K562 (cell line): ENCODE results near the gene DPYSL3. TPM values are rescaled to one million over a fixed set of nuclear protein-coding genes. Genes with fewer than 3 reads are reported as not detected.

Experiments used
- ATAC-seq: fragments of 200-7000 bp; cut with Tn5 transposase; 3 replicates; pipeline ENCODE4 v1.9.1; 2020; ENCODE audit warnings: moderate library complexity
- BruUV-seq: library from RNA; stranded (reverse); fragments of 400-500 nt; replicated peaks from 2 replicates; lab custom pipeline; 2021; lab: Mats Ljungman, UMichigan
- CTCF ChIA-PET: fragments of 300-600 bp; formaldehyde crosslinking; extraction: SDS; loops from one replicate; lab custom pipeline; 2021; ENCODE audit warnings: low intra/inter-chr PET ratio; lab: Yijun Ruan, JAX
- POLR2A ChIA-PET: fragments of 300-600, 350-650 bp; sonication (Branson Sonifier 250); formaldehyde crosslinking; extraction: SDS; loops from one replicate; lab custom pipeline; 2021; ENCODE audit warnings: antibody characterized with exemption, inconsistent platforms; lab: Yijun Ruan, JAX
- DNase-seq, 4 experiments: peaks; one replicate each; pipeline versions ENCODE4 v3.0.0 to v3.0.0-alpha.2; 2011 to 2018; ENCODE audit warnings: low spot score in 3 of 4, mixed read lengths in 3 of 4; ENCODE audit errors: extremely low read depth in 1 of 4
- FAIRE-seq: peaks from 2 replicates; lab custom pipeline; 2011; peaks lifted over from hg19 to GRCh38; lab: Jason Lieb, UNC
- H2AFZ ChIP-seq: 2 replicates; pipeline ENCODE4 v1.6.0; 2011; ENCODE audit warnings: low read depth, low read length, control low read depth, inconsistent platforms
- H3K27ac ChIP-seq: fragments of 200-600 bp; 3 replicates; pipeline ENCODE4 v1.8.0; 2011; ENCODE audit warnings: low read depth, mild to moderate bottlenecking, control low read depth, inconsistent platforms, low read length, moderate library complexity, mixed read lengths; ENCODE audit errors: extremely low read depth
- H3K27me3 ChIP-seq, 2 experiments: fragments of 300-600 bp in 1 of 2; 2 replicates in 1 of 2; 3 replicates in 1 of 2; pipeline versions ENCODE4 v1.6.0 to v1.8.0; 2011; ENCODE audit warnings: inconsistent platforms in 2 of 2, low read length in 2 of 2, mild to moderate bottlenecking in 1 of 2, mixed read lengths in 1 of 2, moderate library complexity in 1 of 2; ENCODE audit not compliant: control insufficient read depth in 2 of 2, insufficient read depth in 2 of 2
- H3K36me3 ChIP-seq: fragments of 300-600 bp; 3 replicates; pipeline ENCODE4 v1.8.0; 2011; ENCODE audit warnings: mild to moderate bottlenecking, low read length, inconsistent platforms; ENCODE audit not compliant: control insufficient read depth, insufficient read depth
- H3K4me1 ChIP-seq, 2 experiments: fragments of 200-600 bp in 1 of 2; replicated peaks in 1 of 2; 2 replicates in 1 of 2; 3 replicates in 1 of 2; pipeline versions ENCODE4 v1.5.1 to v1.8.0; 2011; ENCODE audit warnings: inconsistent platforms in 2 of 2, low read length in 2 of 2, mild to moderate bottlenecking in 1 of 2, mixed read lengths in 1 of 2, moderate library complexity in 1 of 2; ENCODE audit not compliant: control insufficient read depth in 2 of 2, insufficient read depth in 2 of 2
- H3K4me2 ChIP-seq: 2 replicates; pipeline ENCODE4 v1.6.1; 2011; ENCODE audit warnings: low read length, control low read depth, inconsistent platforms, mixed read lengths; ENCODE audit not compliant: insufficient read depth
- H3K4me3 ChIP-seq: fragments of 200-600 bp; sonication (generic), shearing (Covaris generic); 2 replicates; pipeline ENCODE4 v1.5.1; 2016; ENCODE audit warnings: control low read depth, inconsistent platforms
- H3K79me2 ChIP-seq: fragments of 200-600 bp; 3 replicates; pipeline ENCODE4 v1.8.0; 2011; ENCODE audit warnings: low read length, inconsistent platforms; ENCODE audit not compliant: control insufficient read depth, insufficient read depth
- H3K9ac ChIP-seq, 2 experiments: 2 replicates each; pipeline versions ENCODE4 v1.6.0 to v1.6.1; 2011; ENCODE audit warnings: low read depth in 2 of 2, low read length in 2 of 2, control low read depth in 1 of 2, inconsistent platforms in 1 of 2, mild to moderate bottlenecking in 1 of 2, mixed read lengths in 1 of 2; ENCODE audit not compliant: insufficient read depth in 1 of 2
- H3K9me1 ChIP-seq: one replicate; pipeline ENCODE4 v1.6.0; 2011; ENCODE audit warnings: inconsistent platforms, mild to moderate bottlenecking, low read length, moderate library complexity; ENCODE audit not compliant: control insufficient read depth, insufficient read depth
- H3K9me3 ChIP-seq: replicated peaks from 2 replicates; pipeline ENCODE4 v1.5.1; 2011; ENCODE audit warnings: low read depth, low read length, inconsistent platforms; ENCODE audit not compliant: control insufficient read depth, insufficient read depth
- H4K20me1 ChIP-seq: replicated peaks from 2 replicates; pipeline ENCODE4 v1.6.1; 2011; ENCODE audit warnings: low read length, inconsistent platforms, mixed read lengths; ENCODE audit not compliant: control insufficient read depth, insufficient read depth
- BMI1 ChIP-seq: fragments of 150-350 bp; IDR thresholded peaks from 2 replicates; pipeline ENCODE4 v1.6.1; 2014; ENCODE audit warnings: low read length
- CBFA2T2 ChIP-seq: fragments of 450-650 bp; conservative IDR thresholded peaks from 2 replicates; pipeline ENCODE4 v1.6.1; 2017; ENCODE audit warnings: mild to moderate bottlenecking
- FIP1L1 ChIP-seq: fragments of 200-400 bp; formaldehyde crosslinking; IDR thresholded peaks from 2 replicates; pipeline ENCODE4 v1.6.1; 2018; ENCODE audit warnings: mild to moderate bottlenecking, low read depth, low read length; ENCODE audit not compliant: poor library complexity, severe bottlenecking
- HDAC2 ChIP-seq: fragments of 450-650 bp; IDR thresholded peaks from 2 replicates; pipeline ENCODE4 v1.6.1; 2016; ENCODE audit warnings: mild to moderate bottlenecking
- HNRNPL ChIP-seq: fragments of 200-400 bp; formaldehyde crosslinking; IDR thresholded peaks from 2 replicates; pipeline ENCODE4 v1.6.1; 2017; ENCODE audit warnings: low read depth, mild to moderate bottlenecking, low read length
- NCOA1 ChIP-seq: fragments of 450-650 bp; IDR thresholded peaks from 2 replicates; pipeline ENCODE4 v1.6.1; 2016; ENCODE audit warnings: low read depth
- NFRKB ChIP-seq: fragments of 450-650 bp; IDR thresholded peaks from 2 replicates; pipeline ENCODE4 v1.6.1; 2016; ENCODE audit warnings: low read depth
- NR1H2 ChIP-seq: sonication (generic); formaldehyde crosslinking; IDR thresholded peaks from 2 replicates; pipeline ENCODE4 v1.4.0; 2020; ENCODE audit warnings: mild to moderate bottlenecking, missing genetic modification reagents
- RFX7 ChIP-seq: fragments of 250-450 bp; sonication (Bioruptor Pico); IDR thresholded peaks from 2 replicates; pipeline ENCODE4 v1.5.1; 2021; ENCODE audit warnings: mild to moderate bottlenecking
- SNRNP70 ChIP-seq: fragments of 200-400 bp; formaldehyde crosslinking; optimal IDR thresholded peaks from 2 replicates; pipeline ENCODE3; 2017; ENCODE audit warnings: low read depth, low read length
- TAL1 ChIP-seq: fragments of 450-650 bp; IDR thresholded peaks from 2 replicates; pipeline ENCODE4 v1.6.1; 2016; ENCODE audit warnings: mild to moderate bottlenecking
- TCF7L2 ChIP-seq: fragments of 150-350 bp; IDR thresholded peaks from 2 replicates; pipeline ENCODE4 v1.6.1; 2016; ENCODE audit warnings: low read depth, mild to moderate bottlenecking, low read length, moderate library complexity
- ZNF23 ChIP-seq: fragments of 250-450 bp; sonication (Bioruptor Pico); IDR thresholded peaks from 2 replicates; pipeline ENCODE4 v1.4.0; 2020; ENCODE audit warnings: mild to moderate bottlenecking
- ZNF707 ChIP-seq: fragments of 250-450 bp; sonication (Bioruptor Pico); conservative IDR thresholded peaks from 2 replicates; pipeline ENCODE4 v1.8.0; 2022; ENCODE audit warnings: inconsistent platforms, mild to moderate bottlenecking, moderate library complexity
- WGBS: fragments of 100-300 bp; shearing (Covaris generic); methylation state at CpG from one replicate; pipeline ENCODE4 v1.1.6; 2016; ENCODE audit warnings: low coverage, mixed read lengths; ENCODE audit not compliant: insufficient coverage; ENCODE audit errors: missing lambda C conversion rate; 5-methylcytosine and 5-hydroxymethylcytosine counted together
- in situ Hi-C: fragments of 300-500 bp; cut with MboI; formaldehyde crosslinking; loops from 4 replicates; pipeline ENCODE4 v1.15.0; 2018; ENCODE audit warnings: inconsistent platforms, mixed read lengths
- intact Hi-C: fragments of 100-400 bp; cut with micrococcal nuclease; formaldehyde crosslinking; loops from 2 replicates; pipeline ENCODE4 v1.14.2; 2022
- polyA plus RNA-seq, 8 experiments: library from polyadenylated mRNA; depleted of rRNA in 4 of 8; stranded (reverse) in 5 of 8; unstranded in 3 of 8; fragments of >200 nt; fragmentation: Nextera tagmentation in 2 of 8; fragmentation: Illumina TruSeq in 1 of 8; extraction: Ambion mirVana in 2 of 8; extraction: Trizol in 1 of 8; gene quantifications; 2 replicates each; pipeline versions ENCODE4 v1.2.1 to v1.2.3, GENCODE V29; 2011 to 2014; ENCODE audit warnings: inconsistent platforms in 1 of 8, missing spikeins in 1 of 8
- total RNA-seq, 7 experiments: library from RNA; depleted of rRNA in 6 of 7; stranded (reverse); fragments of >200 nt in 6 of 7; fragmentation: Illumina TruSeq in 2 of 7; extraction: Trizol in 2 of 7; gene quantifications; 2 replicates each; pipeline versions ENCODE4 v1.2.1 to v1.2.3, GENCODE V29; 2011 to 2021; ENCODE audit warnings: low replicate concordance in 1 of 7
- TF ChIP-seq, protein P1 (sequence below): fragments of 450-650 bp; IDR thresholded peaks from 2 replicates; pipeline ENCODE4 v1.6.1; 2016; ENCODE audit warnings: low read depth
- TF ChIP-seq, protein P2 (sequence below): sonication (generic); formaldehyde crosslinking; IDR thresholded peaks from 2 replicates; pipeline ENCODE4 v1.8.0; 2023; ENCODE audit warnings: mild to moderate bottlenecking, missing genetic modification reagents

The DPYSL3 gene
- total and polyA plus RNA-seq, 9 of the 15 experiments (the other 6 are each of a cell fraction or from before 2014, with no cell fraction given): 0.07 to 0.55 TPM; not detected in 7

DNA sequence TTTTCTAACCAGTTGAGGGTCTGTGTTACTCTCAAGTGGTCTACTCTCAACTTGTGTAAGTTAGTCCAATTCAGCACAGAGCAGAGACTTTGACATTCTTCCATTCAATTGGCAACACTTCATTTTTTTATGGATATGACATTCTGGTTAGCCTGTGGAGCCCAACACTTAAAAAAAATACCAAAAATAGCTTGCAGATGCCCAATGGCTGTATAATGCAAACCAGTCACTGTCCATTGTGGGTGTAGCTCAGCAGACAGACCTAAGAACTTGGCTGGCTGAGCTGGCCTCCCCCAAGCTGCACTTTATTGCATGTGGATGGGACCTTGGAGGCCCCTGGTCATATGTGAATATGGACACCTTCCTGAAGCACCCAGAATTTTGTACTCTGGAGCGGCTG lies 103.2 kb downstream of the DPYSL3 start:
- ATAC-seq (no peak), DNase-seq (no peak), FAIRE-seq (no peak)
- Histone ChIP-seq H3K4me3 (no peak overlapping the region), H3K4me2 (no peak overlapping the region), H3K79me2 (no peaks in the 10 kb centered on the region), H3K27me3 (no peaks in the 10 kb centered on the region), H3K36me3 (no peaks in the 10 kb centered on the region), H3K9me1 (no peaks in the 10 kb centered on the region), H3K27ac (no peak overlapping the region), H2AFZ (no peak overlapping the region), H3K4me1 (no peaks in the 10 kb centered on the region), H4K20me1 (no peaks in the 10 kb centered on the region), H3K9me3 (no peaks in the 10 kb centered on the region), H3K9ac (no peak overlapping the region)
- ChIA-PET CTCF (no interaction called here), POLR2A (no interaction called here)
- intact Hi-C loops (no loop called here), in situ Hi-C loops (no loop called here)
- BruUV-seq: no TSS peak
- TF ChIP-seq RFX7 (no peak), NR1H2 (CRISPR knock-in tag) (no peak), TAL1 (no peak), ZNF23 (CRISPR knock-in tag) (no peak), NCOA1 (no peak), HNRNPL (no peak), FIP1L1 (no peak), TCF7L2 (no peak), SNRNP70 (no peak), NFRKB (no peak), CBFA2T2 (no peak), ZNF707 (CRISPR knock-in tag) (no peak), HDAC2 (no peak), BMI1 (no peak)
- TF ChIP-seq, protein P1, sequence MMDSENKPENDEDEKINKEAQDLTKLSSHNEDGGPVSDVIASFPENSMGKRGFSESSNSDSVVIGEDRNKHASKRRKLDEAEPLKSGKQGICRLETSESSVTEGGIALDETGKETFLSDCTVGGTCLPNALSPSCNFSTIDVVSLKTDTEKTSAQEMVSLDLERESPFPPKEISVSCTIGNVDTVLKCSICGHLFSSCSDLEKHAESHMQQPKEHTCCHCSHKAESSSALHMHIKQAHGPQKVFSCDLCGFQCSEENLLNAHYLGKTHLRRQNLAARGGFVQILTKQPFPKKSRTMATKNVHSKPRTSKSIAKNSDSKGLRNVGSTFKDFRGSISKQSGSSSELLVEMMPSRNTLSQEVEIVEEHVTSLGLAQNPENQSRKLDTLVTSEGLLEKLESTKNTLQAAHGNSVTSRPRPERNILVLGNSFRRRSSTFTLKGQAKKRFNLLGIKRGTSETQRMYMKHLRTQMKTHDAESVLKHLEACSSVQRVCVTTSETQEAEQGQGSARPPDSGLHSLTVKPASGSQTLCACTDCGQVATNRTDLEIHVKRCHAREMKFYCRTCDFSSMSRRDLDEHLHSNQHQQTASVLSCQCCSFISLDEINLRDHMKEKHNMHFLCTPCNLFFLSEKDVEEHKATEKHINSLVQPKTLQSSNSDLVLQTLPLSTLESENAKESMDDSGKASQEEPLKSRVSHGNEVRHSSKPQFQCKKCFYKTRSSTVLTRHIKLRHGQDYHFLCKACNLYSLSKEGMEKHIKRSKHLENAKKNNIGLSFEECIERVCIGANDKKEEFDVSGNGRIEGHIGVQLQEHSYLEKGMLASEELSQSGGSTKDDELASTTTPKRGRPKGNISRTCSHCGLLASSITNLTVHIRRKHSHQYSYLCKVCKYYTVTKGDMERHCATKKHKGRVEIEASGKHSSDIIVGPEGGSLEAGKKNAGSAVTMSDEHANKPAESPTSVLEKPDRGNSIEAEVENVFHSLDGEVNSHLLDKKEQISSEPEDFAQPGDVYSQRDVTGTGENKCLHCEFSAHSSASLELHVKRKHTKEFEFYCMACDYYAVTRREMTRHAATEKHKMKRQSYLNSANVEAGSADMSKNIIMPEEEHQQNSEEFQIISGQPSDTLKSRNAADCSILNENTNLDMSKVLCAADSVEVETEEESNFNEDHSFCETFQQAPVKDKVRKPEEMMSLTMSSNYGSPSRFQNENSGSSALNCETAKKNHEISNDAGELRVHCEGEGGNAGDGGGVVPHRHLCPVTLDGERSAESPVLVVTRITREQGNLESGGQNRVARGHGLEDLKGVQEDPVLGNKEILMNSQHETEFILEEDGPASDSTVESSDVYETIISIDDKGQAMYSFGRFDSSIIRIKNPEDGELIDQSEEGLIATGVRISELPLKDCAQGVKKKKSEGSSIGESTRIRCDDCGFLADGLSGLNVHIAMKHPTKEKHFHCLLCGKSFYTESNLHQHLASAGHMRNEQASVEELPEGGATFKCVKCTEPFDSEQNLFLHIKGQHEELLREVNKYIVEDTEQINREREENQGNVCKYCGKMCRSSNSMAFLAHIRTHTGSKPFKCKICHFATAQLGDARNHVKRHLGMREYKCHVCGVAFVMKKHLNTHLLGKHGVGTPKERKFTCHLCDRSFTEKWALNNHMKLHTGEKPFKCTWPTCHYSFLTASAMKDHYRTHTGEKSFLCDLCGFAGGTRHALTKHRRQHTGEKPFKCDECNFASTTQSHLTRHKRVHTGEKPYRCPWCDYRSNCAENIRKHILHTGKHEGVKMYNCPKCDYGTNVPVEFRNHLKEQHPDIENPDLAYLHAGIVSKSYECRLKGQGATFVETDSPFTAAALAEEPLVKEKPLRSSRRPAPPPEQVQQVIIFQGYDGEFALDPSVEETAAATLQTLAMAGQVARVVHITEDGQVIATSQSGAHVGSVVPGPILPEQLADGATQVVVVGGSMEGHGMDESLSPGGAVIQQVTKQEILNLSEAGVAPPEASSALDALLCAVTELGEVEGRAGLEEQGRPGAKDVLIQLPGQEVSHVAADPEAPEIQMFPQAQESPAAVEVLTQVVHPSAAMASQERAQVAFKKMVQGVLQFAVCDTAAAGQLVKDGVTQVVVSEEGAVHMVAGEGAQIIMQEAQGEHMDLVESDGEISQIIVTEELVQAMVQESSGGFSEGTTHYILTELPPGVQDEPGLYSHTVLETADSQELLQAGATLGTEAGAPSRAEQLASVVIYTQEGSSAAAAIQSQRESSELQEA: no peak
- TF ChIP-seq, protein P2, sequence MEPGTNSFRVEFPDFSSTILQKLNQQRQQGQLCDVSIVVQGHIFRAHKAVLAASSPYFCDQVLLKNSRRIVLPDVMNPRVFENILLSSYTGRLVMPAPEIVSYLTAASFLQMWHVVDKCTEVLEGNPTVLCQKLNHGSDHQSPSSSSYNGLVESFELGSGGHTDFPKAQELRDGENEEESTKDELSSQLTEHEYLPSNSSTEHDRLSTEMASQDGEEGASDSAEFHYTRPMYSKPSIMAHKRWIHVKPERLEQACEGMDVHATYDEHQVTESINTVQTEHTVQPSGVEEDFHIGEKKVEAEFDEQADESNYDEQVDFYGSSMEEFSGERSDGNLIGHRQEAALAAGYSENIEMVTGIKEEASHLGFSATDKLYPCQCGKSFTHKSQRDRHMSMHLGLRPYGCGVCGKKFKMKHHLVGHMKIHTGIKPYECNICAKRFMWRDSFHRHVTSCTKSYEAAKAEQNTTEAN (CRISPR knock-in tag): no peak
- 0% methylated on average over 1 of the region's 1 CpG for WGBS
